Measurements from ENCODE around the gene CYB5A. TPM values are rescaled to one million over a fixed set of nuclear protein-coding genes. Genes with fewer than 3 reads are reported as not detected.

CYB5A gene
- total and polyA plus RNA-seq, 2 of the 8 experiments (the other 6 are each of a cell fraction or from before 2014, with no cell fraction given) = 154 to 195 TPM

- Histone ChIP-seq H3K27me3 (replicated peaks in 1 of 4; ENCODE audit: control insufficient read depth in 3 of 4, extremely low read depth in 1 of 4, insufficient read depth in 3 of 4, low read length in 3 of 4) (no peaks in the 10 kb centered on the region), H3K4ac (replicated peaks; ENCODE audit: insufficient read length, low read depth, low read length) (peak overlapping the region; percentile 85), H3K79me2 (ENCODE audit: control insufficient read depth in 1 of 2, insufficient read depth in 2 of 2, low read length in 2 of 2) (peaks cover 12 to 49% of the 10 kb centered on the region in 2 experiments), H4K91ac (replicated peaks; ENCODE audit: insufficient read length, low read length) (peak overlapping the region; percentile 99), H3K23me2 (ENCODE audit: low read depth, low read length) (peaks cover 8% of the 10 kb centered on the region; the same call in 1 of the 2 replicates), H2BK15ac (ENCODE audit: low read length) (no peak overlapping the region), H3K9me3 (ENCODE audit: insufficient read depth in 2 of 2, low read depth in 1 of 2, low read length in 1 of 2) (peaks cover 0 to 6% of the 10 kb centered on the region in 2 experiments; a peak in 1 of 4 replicates), H4K5ac (ENCODE audit: insufficient read length, low read depth, low read length) (peak overlapping the region; percentile 55), H2AK5ac (ENCODE audit: low read depth, low read length) (no peak overlapping the region), H3K36me3 (ENCODE audit: control insufficient read depth in 2 of 4, insufficient read depth in 4 of 4, low read length in 3 of 4) (no peaks in the 10 kb centered on the region), H2AFZ (ENCODE audit: low read length) (no peak overlapping the region), H4K20me1 (replicated peaks in 1 of 2; ENCODE audit: control insufficient read depth in 1 of 2, insufficient read depth in 2 of 2, low read length in 2 of 2) (no peaks in the 10 kb centered on the region), H3K9ac (replicated peaks in 1 of 4; ENCODE audit: extremely low read depth in 1 of 4, low read depth in 3 of 4, low read length in 3 of 4) (peak overlapping the region in 3 of 4 experiments; percentile 14 to 64 (median 58); a peak in 5 of 7 replicates), H3K23ac (ENCODE audit: insufficient read length) (no peak overlapping the region), H2BK12ac (ENCODE audit: low read depth, low read length) (peak overlapping the region; percentile 92; the same call in 1 of the 2 replicates), H4K8ac (ENCODE audit: extremely low read depth, insufficient read depth, low read length) (peak overlapping the region; percentile 88), H2BK120ac (replicated peaks; ENCODE audit: low read depth, low read length) (no peak overlapping the region), H3K18ac (ENCODE audit: extremely low read depth, low read length) (peak overlapping the region; percentile 78), H3K79me1 (ENCODE audit: low read depth, low read length) (peaks cover 5% of the 10 kb centered on the region), H3K4me2 (ENCODE audit: insufficient read depth in 1 of 2, low read depth in 2 of 2, low read length in 2 of 2) (peak overlapping the region; percentile 83 to 87), H3K27ac (ENCODE audit: low read depth, low read length) (no peak overlapping the region; the same call in 1 of the 2 replicates), H3K4me3 (ENCODE audit: extremely low read depth in 1 of 4, insufficient read depth in 2 of 4, low read depth in 3 of 4, low read length in 4 of 4) (peak overlapping the region; percentile 79 to 97 (median 86)), H2BK20ac (ENCODE audit: low read length) (no peak overlapping the region), H3K56ac (replicated peaks; ENCODE audit: insufficient read length, low read depth, low read length) (peak overlapping the region; percentile 90), H2BK5ac (ENCODE audit: low read depth, low read length) (peak overlapping the region; percentile 78; the same call in 1 of the 2 replicates), H3K14ac (ENCODE audit: insufficient read length) (no peak overlapping the region), H3K4me1 (replicated peaks in 1 of 4; ENCODE audit: control insufficient read depth in 3 of 4, insufficient read depth in 4 of 4, low read length in 3 of 4) (peaks cover 4 to 18% (median 7%) of the 10 kb centered on the region in 4 experiments; a peak in 6 of 7 replicates)
- ChIA-PET CTCF (ENCODE audit: partially characterized antibody) (interaction anchor here (0.7 to 1.3 kb wide), 6 partner anchors 13 to 58 kb away, joined by 3 read pairs; no protein-coding TSS in a partner anchor), POLR2A (ENCODE audit: partially characterized antibody) (interaction anchor here (0.8 to 1.5 kb wide), 3 partner anchors 10 to 57 kb away, joined by 3 to 4 read pairs (median 3); no protein-coding TSS in a partner anchor)
- DNase-seq (ENCODE audit: low read depth in 1 of 2, low spot score in 2 of 2) (peak; percentile 56 to 77), FAIRE-seq (no peak)
- 12% methylated on average over 57 of the region's 57 CpGs; no CpG with 5 or more reads in 1 of the 2 experiments for WGBS, 2 experiments (ENCODE audit: extremely low coverage in 1 of 2, insufficient coverage in 1 of 2, insufficient read length in 1 of 2, insufficient replicate concordance in 2 of 2, low coverage in 1 of 2, low lambda C conversion rate in 2 of 2, missing lambda C conversion rate in 1 of 2)
- TF ChIP-seq SP2 (IDR thresholded peaks at IDR 0.05; ENCODE audit: low read length) = no peak
- TF ChIP-seq YY1 (IDR thresholded peaks at IDR 0.05; ENCODE audit: low read depth, low read length) = no peak
- no peak for TF ChIP-seq TAF1 (IDR thresholded peaks at IDR 0.05; ENCODE audit: low read depth, low read length)
- no peak for TF ChIP-seq SAP30 (IDR thresholded peaks at IDR 0.05; ENCODE audit: insufficient read depth, insufficient replicate concordance, low read length)
- no peak for TF ChIP-seq FOSL1 (IDR thresholded peaks at IDR 0.05; ENCODE audit: insufficient read depth, low read depth, low read length)
- TF ChIP-seq RBBP5 (IDR thresholded peaks at IDR 0.05; ENCODE audit: borderline replicate concordance, low read depth, low read length) = no peak; the same call in 1 of the 2 replicates
- no peak for TF ChIP-seq SRF (IDR thresholded peaks at IDR 0.05; ENCODE audit: low read depth, low read length)
- no peak for TF ChIP-seq EGR1 (IDR thresholded peaks at IDR 0.05; ENCODE audit: borderline replicate concordance, low read depth, low read length)
- no peak for TF ChIP-seq SP1 (IDR thresholded peaks at IDR 0.05; ENCODE audit: low read depth, low read length)
- TF ChIP-seq CBX8 (IDR thresholded peaks at IDR 0.05; ENCODE audit: borderline replicate concordance, low read depth, low read length) = no peak
- no peak for TF ChIP-seq KDM4A (IDR thresholded peaks at IDR 0.05; ENCODE audit: low read depth, low read length, severe bottlenecking)
- no peak for TF ChIP-seq PHF8 (conservative IDR thresholded peaks at IDR 0.05; ENCODE audit: low read depth, low read length)
Observed at GRCh38 chr18:74290794-74291471, 830 bp downstream of the CYB5A start.

Measured in H1 (cell line).